Stimulated activated CD4-positive, alpha-beta T cell treated with anti-CD3 and anti-CD28 coated beads, Interleukin-12 subunit alpha, Interleukin-12 subunit beta, amount 100 ng/mL, for 24 hours (primary cell): ENCODE measurements around the gene TNIK.

ENCODE experiments used
- DNase-seq, 2 experiments: peaks; one replicate each; pipeline ENCODE4 v3.0.0-alpha.2; 2020; ENCODE audit warnings: low read depth in 2 of 2

Gene TNIK

DNA sequence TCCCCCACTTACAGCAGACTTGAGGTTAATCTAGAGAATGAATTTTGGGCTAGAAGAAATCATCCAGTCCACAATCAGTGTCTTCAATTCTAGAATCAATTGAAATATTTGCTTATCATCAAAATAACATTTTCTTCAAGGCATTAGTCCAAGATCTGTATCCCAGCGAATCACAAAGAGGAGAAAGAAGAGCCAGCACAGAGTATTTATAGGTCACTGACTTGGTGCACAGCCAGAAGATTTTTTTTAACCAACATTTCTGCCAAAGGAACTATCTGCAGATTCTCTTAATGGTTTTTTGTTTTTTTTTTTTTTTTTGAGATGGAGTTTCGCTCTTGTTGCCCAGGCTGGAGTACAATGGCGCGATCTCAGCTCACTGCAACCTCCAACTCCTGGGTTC lies 178.2 kb downstream of the TNIK start:
- no peak for DNase-seq

GRCh38 chr3:171281256-171281992 lies 178.8 kb downstream of the TNIK start:
- DNase-seq, result no peak

GRCh38 chr3:171279972-171280371 lies 180.2 kb downstream of the TNIK start:
- no peak for DNase-seq

GRCh38 chr3:171278299-171278590 lies 182.0 kb downstream of the TNIK start:
- DNase-seq, result no peak

GRCh38 chr3:171277456-171278298 lies 182.5 kb downstream of the TNIK start:
- no peak for DNase-seq

- no peak for DNase-seq
Observed at GRCh38 chr3:171276923-171277322, 183.3 kb downstream of the TNIK start.

- DNase-seq, result no peak
Observed at GRCh38 chr3:171274222-171274621, 186.0 kb downstream of the TNIK start.

GRCh38 chr3:171270541-171270940 lies 189.7 kb downstream of the TNIK start:
- no peak for DNase-seq

- no peak for DNase-seq
Observed at GRCh38 chr3:171269542-171269941, 190.7 kb downstream of the TNIK start.

DNA sequence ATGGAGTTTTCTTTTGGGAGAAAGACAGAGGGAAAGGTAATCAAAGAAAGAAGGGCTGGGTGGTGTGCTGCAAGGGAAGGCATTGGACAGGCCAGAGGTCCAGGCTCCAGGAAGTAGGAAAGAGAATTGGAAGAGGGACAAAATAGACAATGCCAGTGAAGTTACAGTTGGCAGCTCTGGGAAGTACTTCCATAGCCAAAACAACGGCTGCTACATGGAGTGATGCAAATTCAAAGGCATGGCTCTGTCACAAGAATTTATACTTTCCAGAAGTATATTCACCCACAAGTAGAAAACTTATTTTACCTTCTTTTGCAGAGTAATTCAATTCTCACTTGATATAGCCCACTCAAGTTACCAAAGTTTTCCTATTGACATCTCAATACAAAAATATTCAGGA lies 191.5 kb downstream of the TNIK start:
- DNase-seq, result no peak

DNA sequence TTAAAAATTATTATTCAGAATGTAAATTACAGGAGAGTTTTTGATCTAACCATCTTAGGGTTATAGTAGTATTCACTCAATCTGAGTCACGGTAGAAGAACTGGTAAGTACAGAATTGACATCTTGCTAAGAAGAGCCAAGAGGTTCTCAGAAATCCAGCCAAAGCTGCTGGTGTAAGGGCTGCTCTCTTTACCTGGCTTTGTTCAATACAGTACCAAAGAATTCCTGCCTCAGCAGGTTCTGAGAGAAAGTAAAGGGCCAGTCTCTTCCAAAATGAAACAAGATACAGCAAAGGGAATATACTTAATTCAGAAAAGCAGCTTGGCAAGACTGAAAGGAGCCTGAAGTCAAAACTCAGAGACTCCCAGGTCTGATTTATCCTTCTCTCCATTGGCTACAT lies 193.1 kb downstream of the TNIK start:
- DNase-seq, result no peak

DNA sequence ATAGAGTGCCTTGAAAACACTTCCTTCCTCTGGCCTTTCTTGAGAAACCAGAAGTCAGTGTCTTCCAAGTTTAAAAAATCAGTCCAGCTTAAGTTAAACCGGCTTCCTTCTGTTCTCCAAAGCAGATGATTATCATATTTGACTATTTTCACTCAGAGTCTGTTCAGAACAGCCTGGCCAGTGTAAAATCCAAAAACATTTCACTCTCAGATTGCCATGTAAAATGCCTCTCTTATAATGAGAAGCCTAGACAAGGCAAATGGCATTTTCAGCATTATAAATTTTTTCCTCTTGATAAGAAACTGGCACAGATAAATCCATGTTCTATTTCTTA lies 193.5 kb downstream of the TNIK start:
- no peak for DNase-seq

GRCh38 chr3:171266034-171266739 lies 194.0 kb downstream of the TNIK start:
- DNase-seq, result no peak

DNA sequence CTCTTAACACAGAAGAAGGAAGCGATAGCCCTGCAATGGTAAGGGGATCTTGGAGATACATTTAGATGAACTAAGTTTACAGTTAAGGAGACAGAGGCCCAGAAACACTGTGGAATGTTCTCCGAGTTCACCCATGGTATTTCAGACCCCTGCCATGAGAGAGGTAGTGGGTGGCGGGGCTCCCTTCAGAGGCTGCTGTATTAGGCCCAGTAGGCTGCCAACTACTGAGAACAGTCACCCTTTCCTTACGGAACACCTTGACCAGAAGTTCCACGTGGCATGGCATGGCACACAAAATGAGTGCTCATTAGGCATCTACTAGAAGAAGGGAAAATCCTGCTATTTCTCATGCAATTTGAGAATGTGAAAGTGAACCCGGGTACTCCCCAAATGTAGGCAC lies 195.4 kb downstream of the TNIK start:
- DNase-seq, result no peak

DNA sequence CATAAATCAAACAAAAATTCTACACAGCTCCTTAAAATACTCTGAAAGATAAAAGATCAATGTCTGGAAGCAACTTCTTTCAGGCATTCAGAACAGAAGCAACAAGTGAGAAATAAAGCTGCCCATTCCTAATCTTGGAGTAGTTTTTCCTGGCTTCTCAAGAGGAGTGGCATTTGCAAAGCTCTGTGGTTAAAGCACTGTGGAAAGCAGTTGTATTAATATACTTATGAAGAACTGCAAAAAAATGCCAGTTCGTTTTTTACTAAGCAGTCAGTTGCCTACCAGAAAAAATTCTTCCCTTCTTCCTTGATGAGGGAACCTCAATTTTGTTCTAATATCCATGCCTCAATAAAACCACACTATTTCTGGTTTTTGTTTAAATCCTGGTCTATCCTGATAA lies 197.8 kb downstream of the TNIK start:
- DNase-seq, result no peak

- no peak for DNase-seq
Observed at GRCh38 chr3:171261487-171261886, 198.7 kb downstream of the TNIK start.

DNA sequence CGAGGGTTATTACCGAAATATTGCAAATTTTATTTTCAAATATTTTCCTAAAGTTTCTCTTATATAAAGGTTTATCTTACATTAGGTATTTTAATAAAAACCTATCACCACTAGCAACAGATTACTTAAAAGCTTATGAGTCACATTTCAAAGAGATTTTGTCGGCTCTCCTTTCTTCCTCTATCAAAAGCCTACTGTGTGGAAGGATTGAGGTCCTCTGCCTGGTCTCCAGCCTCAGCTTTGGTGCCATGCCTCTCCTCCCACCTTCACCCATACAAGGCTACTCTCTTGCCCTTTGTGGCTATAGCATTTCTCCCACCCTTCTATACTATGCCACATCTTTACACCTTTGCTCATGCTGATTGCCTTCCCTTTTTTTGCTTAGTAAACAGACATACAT lies 199.3 kb downstream of the TNIK start:
- DNase-seq, result no peak

GRCh38 chr3:171260466-171260865 lies 199.7 kb downstream of the TNIK start:
- DNase-seq, result no peak

GRCh38 chr3:171258316-171258715 lies 201.9 kb downstream of the TNIK start:
- no peak for DNase-seq

DNA sequence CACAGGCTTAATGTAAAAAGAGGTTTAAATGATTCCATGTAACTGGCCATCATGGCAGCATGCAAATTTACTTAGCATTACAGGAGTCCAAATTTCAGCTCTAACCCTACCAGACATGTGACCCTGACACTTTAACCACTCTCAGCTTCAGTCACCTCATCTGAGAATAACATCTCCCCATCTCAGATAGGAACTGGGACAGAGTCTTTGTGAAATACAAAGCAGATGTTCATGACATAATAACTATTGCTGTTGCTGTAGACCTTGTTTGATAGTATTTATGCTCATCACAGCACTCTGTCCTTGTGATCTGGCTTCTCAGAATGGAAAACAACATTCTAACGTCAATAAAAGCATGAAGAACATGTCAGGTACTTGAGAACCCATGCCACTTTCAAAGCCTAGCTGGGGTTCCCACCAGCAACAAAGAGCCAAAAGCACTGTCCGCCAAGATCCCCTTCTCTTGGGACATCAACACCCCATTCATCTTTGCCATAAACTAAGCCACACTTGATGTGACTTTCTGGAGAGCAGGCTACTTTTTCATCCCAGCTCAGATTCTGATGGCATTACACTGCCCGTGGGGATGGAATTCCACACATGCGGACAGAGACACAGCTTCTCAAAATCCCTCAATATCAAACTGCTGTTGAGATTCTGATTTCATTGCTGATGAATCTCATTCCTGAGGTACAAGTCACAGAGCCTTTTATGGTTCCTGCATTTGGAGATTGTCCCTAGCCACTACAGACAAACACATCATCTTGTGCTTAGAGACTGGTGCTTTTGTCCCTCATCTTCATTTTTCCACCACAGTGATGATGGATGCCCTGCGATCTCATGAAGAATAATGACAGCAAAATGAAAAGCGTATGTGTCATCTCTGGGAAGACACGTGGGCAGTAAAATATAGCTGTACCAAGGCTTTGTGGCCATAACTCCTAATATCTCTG lies 202.7 kb downstream of the TNIK start:
- no peak for DNase-seq

DNA sequence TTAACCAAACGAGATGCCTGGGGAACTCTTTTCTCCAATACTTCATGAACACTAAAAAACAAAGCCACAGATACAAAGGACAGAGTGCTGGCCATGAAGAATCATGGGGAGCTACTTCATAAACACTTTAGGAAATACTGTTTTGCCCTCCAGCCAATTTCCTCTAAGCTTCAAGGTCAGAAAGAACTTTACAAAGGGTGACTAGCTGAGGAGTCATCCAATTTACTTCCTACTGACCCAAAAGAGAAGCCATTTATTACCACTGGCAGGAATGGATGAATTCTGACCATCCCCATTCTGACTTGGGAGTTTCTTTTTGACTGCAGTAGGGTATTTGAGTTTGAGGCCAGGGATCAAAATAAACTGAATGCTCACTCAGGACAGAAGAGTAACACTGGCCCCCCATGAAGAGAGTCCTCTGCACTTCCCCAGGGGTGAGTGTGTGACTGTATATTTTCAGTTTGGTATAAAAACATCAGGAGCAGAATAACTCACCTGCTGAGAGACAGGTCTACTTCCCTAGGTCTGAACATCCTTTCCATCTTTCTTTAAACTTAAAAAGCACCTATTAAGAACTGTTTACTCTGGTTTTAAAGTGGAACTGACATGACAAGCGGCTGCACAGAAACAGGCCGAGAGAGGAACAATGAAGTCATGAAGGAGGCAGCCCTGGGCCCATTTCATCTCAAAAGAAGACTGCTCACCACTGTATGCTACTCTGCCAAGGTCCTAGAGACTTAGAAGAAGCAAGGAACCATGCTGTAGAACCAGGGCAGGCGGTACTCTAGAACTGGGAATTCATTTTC lies 203.6 kb downstream of the TNIK start:
- DNase-seq, result no peak
